Measurements from ENCODE around the gene RBFOX1. TPM values are rescaled to one million over a fixed set of nuclear protein-coding genes. Genes with fewer than 3 reads are reported as not detected.

The RBFOX1 gene
- total and polyA plus RNA-seq, 5 experiments from 2014 or later, result not detected

DNA sequence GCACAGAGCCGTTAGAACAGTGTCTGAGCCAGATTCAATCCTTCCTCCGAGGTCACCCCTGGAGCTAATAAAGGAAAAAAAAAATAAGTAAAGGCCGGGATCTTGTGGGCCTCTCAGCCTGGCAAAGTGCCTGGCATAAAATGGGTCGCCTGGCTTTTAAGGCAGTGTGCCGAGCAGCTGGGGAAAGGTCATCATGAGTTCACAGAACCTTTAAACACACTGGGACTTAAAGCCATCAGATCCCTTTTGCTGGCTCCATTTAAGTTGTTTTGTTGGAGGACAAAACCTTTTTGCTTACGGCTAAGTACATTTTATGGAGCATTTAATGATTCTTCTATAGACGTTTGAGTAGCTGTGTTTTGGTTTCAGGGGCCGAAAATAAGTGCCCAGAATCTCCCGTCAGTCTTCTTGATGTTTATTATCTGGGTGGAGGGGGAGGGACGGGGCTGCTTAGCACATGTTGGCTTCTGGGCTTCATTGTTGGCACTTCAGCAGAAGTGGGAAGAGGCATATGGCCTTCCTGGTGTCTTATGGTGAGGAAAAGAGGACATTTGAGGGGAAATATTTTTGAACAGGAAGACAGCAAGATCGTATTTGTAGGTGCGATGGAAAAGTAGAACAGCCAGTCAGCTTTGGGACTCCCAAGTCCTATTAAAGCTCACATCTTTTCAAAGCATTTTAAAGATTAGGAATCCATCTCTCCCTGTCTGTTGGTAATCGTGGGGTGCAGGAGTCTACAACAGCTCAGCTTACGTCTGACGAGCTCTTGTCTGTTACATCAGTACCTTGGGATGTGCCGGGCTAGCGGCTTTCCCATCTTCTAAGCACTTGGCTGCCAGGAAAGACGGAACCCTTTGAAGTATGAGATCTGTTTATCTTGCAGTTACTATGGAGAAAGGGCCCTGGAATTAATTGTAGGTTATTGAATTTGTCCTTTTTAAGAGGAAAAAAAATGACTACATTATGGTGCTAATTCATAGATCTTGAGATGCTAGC is 31.1 kb downstream of the RBFOX1 start:
- peaks cover 0 to 3% (median 0%) of the 10 kb centered on the region in 5 donors for H3K27me3 Mint-ChIP-seq
- POLR2A ChIA-PET, result no interaction called here
- no peak for ATAC-seq

DNA sequence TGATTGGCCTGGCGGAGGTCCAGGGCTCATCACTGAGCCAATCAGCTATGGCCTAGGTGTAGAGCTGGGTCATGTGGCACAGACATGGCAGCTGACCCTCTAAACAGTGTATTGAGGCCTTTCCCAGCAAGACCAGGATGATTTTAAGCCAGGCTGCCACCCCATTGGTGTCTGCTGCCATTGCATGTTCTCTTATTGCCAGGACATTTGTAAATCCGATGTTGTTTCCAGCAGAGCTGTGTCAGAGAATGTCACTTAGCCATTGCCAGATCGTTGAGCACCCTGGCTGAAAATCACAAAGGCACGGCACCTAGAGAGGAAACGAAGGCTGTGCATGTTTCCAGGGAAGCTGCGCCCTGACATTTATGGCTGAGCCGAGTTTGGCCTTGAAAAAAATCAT is 33.4 kb downstream of the RBFOX1 start:
- H3K36me3 Mint-ChIP-seq, result peaks cover 0 to 10% (median 0%) of the 10 kb centered on the region in 3 donors
- H3K9me3 Mint-ChIP-seq, result peaks cover 0 to 19% (median 5%) of the 10 kb centered on the region in 9 donors
- H3K4me1 Mint-ChIP-seq, result no peaks in the 10 kb centered on the region
- ATAC-seq (no peak), DNase-seq (no peak)
- H3K4me3 Mint-ChIP-seq, result no peak overlapping the region
- peaks cover 0 to 3% (median 0%) of the 10 kb centered on the region in 5 donors for H3K27me3 Mint-ChIP-seq
- POLR2A ChIA-PET, result no interaction called here
- no peak overlapping the region for H3K27ac Mint-ChIP-seq

More for the DNA sequence above, 31.1 kb downstream of the RBFOX1 start:
- peaks cover 0 to 10% (median 0%) of the 10 kb centered on the region in 3 donors for H3K36me3 Mint-ChIP-seq
- peaks cover 0 to 16% (median 5%) of the 10 kb centered on the region in 9 donors for H3K9me3 Mint-ChIP-seq
- H3K27ac Mint-ChIP-seq, result no peak overlapping the region
- no peaks in the 10 kb centered on the region for H3K4me1 Mint-ChIP-seq
- no peak for DNase-seq
- H3K4me3 Mint-ChIP-seq, result no peak overlapping the region

- POLR2A ChIA-PET, result no interaction called here
- Mint-ChIP-seq H3K27me3 (peaks cover 0 to 3% (median 0%) of the 10 kb centered on the region in 5 donors), H3K9me3 (peaks cover 0 to 19% (median 5%) of the 10 kb centered on the region in 9 donors), H3K27ac (no peak overlapping the region), H3K4me1 (no peaks in the 10 kb centered on the region), H3K36me3 (peaks cover 0 to 10% (median 0%) of the 10 kb centered on the region in 3 donors), H3K4me3 (no peak overlapping the region)
- no peak for ATAC-seq
- DNase-seq, result no peak
These were observed 34.6 kb downstream of the RBFOX1 start for GRCh38 chr16:7366993-7367880.

GRCh38 chr16:7369204-7369603 is 36.6 kb downstream of the RBFOX1 start:
- no peak for DNase-seq
- Mint-ChIP-seq H3K9me3 (peaks cover 0 to 18% (median 9%) of the 10 kb centered on the region in 9 donors), H3K27ac (no peak overlapping the region), H3K27me3 (peaks cover 0 to 2% (median 0%) of the 10 kb centered on the region in 5 donors), H3K4me1 (no peaks in the 10 kb centered on the region), H3K36me3 (peaks cover 0 to 9% (median 0%) of the 10 kb centered on the region in 3 donors), H3K4me3 (no peak overlapping the region)
- ATAC-seq, result no peak
- POLR2A ChIA-PET, result no interaction called here

DNA sequence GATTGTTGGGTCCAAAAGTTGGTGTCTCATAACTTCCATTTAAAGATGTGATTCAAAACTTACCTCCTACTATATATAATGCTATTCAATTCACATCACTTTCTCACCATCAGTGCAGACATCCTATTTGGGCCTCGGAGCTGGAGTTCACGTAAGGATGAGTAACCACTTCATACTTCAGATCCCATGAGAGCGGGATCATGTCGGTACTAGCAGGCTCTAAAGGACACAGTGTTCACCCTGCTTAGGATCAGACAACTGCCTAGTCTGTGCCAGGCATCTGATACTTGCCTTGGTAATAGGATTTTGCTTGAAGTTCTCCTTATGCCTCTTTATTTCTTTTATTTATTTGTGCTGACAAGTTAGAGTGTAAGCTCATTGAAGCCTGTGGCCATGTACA is 39.5 kb downstream of the RBFOX1 start:
- H3K4me1 Mint-ChIP-seq, result no peaks in the 10 kb centered on the region
- DNase-seq (no peak), ATAC-seq (no peak)
- POLR2A ChIA-PET, result no interaction called here
- no peaks in the 10 kb centered on the region for H3K27me3 Mint-ChIP-seq
- peaks cover 1 to 14% (median 5%) of the 10 kb centered on the region in 9 donors for H3K9me3 Mint-ChIP-seq
- no peak overlapping the region for H3K27ac Mint-ChIP-seq
- no peaks in the 10 kb centered on the region for H3K36me3 Mint-ChIP-seq
- H3K4me3 Mint-ChIP-seq, result no peak overlapping the region

GRCh38 chr16:7373776-7374175 is 41.1 kb downstream of the RBFOX1 start:
- Mint-ChIP-seq H3K4me3 (no peak overlapping the region), H3K9me3 (peaks cover 1 to 20% (median 6%) of the 10 kb centered on the region in 9 donors), H3K27me3 (no peaks in the 10 kb centered on the region), H3K4me1 (no peaks in the 10 kb centered on the region), H3K27ac (no peak overlapping the region), H3K36me3 (no peaks in the 10 kb centered on the region)
- no peak for DNase-seq
- POLR2A ChIA-PET, result no interaction called here
- no peak for ATAC-seq

- DNase-seq, result no peak
- no peaks in the 10 kb centered on the region for H3K4me1 Mint-ChIP-seq
- H3K36me3 Mint-ChIP-seq, result no peaks in the 10 kb centered on the region
- H3K4me3 Mint-ChIP-seq, result no peak overlapping the region
- H3K27ac Mint-ChIP-seq, result no peak overlapping the region
- POLR2A ChIA-PET, result no interaction called here
- peaks cover 1 to 24% (median 7%) of the 10 kb centered on the region in 9 donors for H3K9me3 Mint-ChIP-seq
- no peak for ATAC-seq
- no peaks in the 10 kb centered on the region for H3K27me3 Mint-ChIP-seq
These were observed 42.0 kb downstream of the RBFOX1 start for GRCh38 chr16:7374614-7375174.

- POLR2A ChIA-PET, result no interaction called here
- no peaks in the 10 kb centered on the region for H3K36me3 Mint-ChIP-seq
- no peaks in the 10 kb centered on the region for H3K27me3 Mint-ChIP-seq
- no peak for ATAC-seq
- no peaks in the 10 kb centered on the region for H3K4me1 Mint-ChIP-seq
- H3K4me3 Mint-ChIP-seq, result no peak overlapping the region
- peaks cover 0 to 34% (median 4%) of the 10 kb centered on the region in 9 donors for H3K9me3 Mint-ChIP-seq
- H3K27ac Mint-ChIP-seq, result no peak overlapping the region
- no peak for DNase-seq
These were observed 43.6 kb downstream of the RBFOX1 start for GRCh38 chr16:7376227-7376626.

- no peak for DNase-seq
- peaks cover 0 to 32% (median 4%) of the 10 kb centered on the region in 9 donors for H3K9me3 Mint-ChIP-seq
- H3K27me3 Mint-ChIP-seq, result no peaks in the 10 kb centered on the region
- H3K4me1 Mint-ChIP-seq, result no peaks in the 10 kb centered on the region
- POLR2A ChIA-PET, result no interaction called here
- no peak for ATAC-seq
- H3K27ac Mint-ChIP-seq, result no peak overlapping the region
- H3K4me3 Mint-ChIP-seq, result no peak overlapping the region
- H3K36me3 Mint-ChIP-seq, result no peaks in the 10 kb centered on the region
These were observed 44.6 kb downstream of the RBFOX1 start for GRCh38 chr16:7377231-7377630.

DNA sequence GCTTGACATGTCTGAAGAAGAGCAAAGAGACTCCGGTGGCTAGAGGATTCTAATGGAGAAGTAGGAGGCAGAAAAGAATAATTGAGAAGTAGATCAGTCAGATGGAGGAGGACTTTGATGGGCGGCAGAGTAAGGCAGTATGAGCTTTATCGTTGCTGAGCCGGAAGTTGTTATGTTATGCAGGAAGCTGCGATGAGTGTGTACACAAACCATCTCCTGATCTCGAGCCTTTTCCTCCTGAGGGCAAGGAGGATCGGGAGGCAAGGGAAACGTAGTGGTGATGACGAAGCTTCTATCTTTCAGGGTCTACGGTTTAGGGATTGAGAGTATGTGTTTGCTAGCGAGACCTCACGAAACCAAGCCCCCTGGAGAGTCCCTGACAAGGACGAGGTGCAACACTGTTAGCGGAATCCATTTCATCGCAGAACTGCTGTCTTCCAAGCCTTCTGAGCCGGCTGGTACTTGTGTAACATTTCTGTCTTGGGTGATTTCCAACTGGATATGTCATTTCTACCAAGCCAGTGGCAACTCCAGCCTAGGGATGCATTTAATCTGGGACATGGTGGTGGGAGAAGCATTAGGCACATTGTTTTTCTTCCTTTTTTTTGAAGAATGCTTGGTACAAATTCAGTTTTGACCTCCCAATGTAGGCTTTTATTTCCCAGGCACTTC is 45.5 kb downstream of the RBFOX1 start:
- no peaks in the 10 kb centered on the region for H3K4me1 Mint-ChIP-seq
- peaks cover 0 to 25% (median 4%) of the 10 kb centered on the region in 9 donors for H3K9me3 Mint-ChIP-seq
- DNase-seq (no peak), ATAC-seq (no peak)
- no peaks in the 10 kb centered on the region for H3K27me3 Mint-ChIP-seq
- H3K36me3 Mint-ChIP-seq, result no peaks in the 10 kb centered on the region
- POLR2A ChIA-PET, result no interaction called here
- H3K4me3 Mint-ChIP-seq, result no peak overlapping the region
- no peak overlapping the region for H3K27ac Mint-ChIP-seq

- POLR2A ChIA-PET, result no interaction called here
- Mint-ChIP-seq H3K9me3 (peaks cover 0 to 41% (median 8%) of the 10 kb centered on the region in 9 donors), H3K36me3 (peaks cover 0 to 7% (median 0%) of the 10 kb centered on the region in 3 donors), H3K27me3 (no peaks in the 10 kb centered on the region), H3K4me3 (no peak overlapping the region), H3K27ac (no peak overlapping the region), H3K4me1 (no peaks in the 10 kb centered on the region)
- ATAC-seq (no peak), DNase-seq (no peak)
These were observed 47.8 kb downstream of the RBFOX1 start for GRCh38 chr16:7380441-7380840.

- Mint-ChIP-seq H3K27ac (no peak overlapping the region), H3K9me3 (peaks cover 0 to 43% (median 8%) of the 10 kb centered on the region in 9 donors), H3K36me3 (peaks cover 0 to 7% (median 0%) of the 10 kb centered on the region in 3 donors), H3K4me3 (no peak overlapping the region), H3K4me1 (no peaks in the 10 kb centered on the region), H3K27me3 (no peaks in the 10 kb centered on the region)
- POLR2A ChIA-PET, result no interaction called here
- no peak for DNase-seq
- ATAC-seq, result no peak
These were observed 48.3 kb downstream of the RBFOX1 start for GRCh38 chr16:7380911-7381310.
